CD4-positive, alpha-beta T cell treated with Interleukin-15 for 4 hours (primary cell): ENCODE results near the gene TMEM269.

Experiments used
- DNase-seq: peaks from one replicate; pipeline ENCODE4 v3.0.0-alpha.2; 2020; ENCODE audit warnings: low spot score

The TMEM269 gene

DNA sequence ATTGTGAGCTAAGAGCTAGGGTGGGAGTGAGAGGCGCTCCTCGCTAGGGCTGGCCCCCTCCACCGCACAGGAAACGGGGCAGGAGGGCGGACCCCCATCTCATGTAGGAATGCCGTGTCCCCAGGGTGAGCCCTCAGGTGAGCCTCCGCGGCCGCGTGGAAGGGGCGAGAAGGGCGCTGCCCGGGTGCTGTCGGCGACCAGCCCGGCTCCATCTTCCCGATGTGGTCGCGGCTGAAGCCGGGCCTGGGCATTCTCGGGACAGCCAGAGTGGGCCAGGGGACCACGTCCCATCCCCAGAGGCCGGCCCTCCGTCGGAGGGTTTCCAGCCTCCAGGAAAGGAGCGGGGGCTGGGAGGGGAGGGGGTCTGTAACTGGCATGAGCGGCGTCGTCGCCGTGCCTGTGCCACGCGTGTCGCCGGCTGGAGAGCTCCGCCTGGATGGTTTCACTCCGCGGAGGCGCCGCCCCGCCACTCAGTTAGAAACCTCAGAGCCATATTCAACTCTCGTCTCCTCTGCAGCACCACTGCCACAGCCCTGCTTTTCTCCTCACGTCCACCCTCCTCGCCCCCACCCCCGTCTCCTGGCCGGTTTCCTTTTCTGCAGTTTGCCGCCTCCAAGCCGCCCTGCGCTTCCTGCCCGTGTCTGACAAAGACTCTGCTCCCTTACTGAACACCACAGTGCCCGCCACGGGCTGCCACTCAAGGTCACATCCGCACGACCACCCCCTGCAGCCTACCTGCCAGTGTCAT is at the start of gene TMEM269:
Gene TMEM269, plus strand, starts transcription at position 46 of the 748 bp plus-strand sequence. CDS start 4,903 bp downstream, outside the sequence.
- DNase-seq = peak; percentile 20

DNA sequence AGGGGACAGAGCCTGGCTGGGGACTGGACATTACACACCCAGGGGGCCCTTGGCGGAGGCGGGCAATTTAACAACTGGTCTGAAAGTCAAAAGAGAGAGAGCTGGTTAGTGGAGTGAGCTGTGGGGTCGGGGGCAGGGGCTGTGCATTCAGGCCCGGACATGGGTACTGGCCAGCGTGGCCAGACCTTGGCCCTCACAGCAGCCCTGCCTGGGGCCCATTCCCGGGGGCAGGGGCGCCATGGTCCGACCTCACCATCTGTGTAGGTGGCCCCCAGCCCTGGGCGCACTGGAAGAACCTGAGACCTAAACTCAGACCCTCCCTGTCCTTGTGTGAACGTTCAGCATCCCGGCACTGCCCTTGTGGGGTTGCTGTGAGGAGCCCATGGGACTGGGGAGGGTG is 49.7 kb upstream of the TMEM269 start:
- DNase-seq = no peak

- no peak for DNase-seq
These were observed 49.2 kb upstream of the TMEM269 start for GRCh38 chr1:42735477-42736105.

GRCh38 chr1:42736152-42736551 is 48.6 kb upstream of the TMEM269 start:
- no peak for DNase-seq

- no peak for DNase-seq
These were observed 48.1 kb upstream of the TMEM269 start for GRCh38 chr1:42736571-42737200.

DNA sequence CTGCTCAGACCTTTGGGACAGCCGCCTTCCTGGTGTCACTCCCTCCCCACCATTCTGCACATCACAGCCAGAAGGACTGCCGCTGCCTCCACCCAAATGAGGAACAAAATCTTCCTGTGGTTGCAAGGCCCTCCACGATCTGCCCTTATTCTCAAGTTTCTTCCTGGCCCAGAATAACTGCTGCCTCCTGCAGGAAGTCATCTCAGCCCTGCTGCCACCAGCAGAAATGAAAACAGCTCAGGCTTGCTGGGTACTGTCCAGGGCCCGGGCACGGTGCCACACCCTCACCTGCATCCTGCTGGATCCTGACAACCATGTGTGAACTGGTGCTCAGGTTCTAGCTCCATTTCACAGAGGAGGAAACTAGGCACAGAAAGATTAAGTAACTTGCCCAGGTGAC is 47.5 kb upstream of the TMEM269 start:
- DNase-seq = no peak

DNA sequence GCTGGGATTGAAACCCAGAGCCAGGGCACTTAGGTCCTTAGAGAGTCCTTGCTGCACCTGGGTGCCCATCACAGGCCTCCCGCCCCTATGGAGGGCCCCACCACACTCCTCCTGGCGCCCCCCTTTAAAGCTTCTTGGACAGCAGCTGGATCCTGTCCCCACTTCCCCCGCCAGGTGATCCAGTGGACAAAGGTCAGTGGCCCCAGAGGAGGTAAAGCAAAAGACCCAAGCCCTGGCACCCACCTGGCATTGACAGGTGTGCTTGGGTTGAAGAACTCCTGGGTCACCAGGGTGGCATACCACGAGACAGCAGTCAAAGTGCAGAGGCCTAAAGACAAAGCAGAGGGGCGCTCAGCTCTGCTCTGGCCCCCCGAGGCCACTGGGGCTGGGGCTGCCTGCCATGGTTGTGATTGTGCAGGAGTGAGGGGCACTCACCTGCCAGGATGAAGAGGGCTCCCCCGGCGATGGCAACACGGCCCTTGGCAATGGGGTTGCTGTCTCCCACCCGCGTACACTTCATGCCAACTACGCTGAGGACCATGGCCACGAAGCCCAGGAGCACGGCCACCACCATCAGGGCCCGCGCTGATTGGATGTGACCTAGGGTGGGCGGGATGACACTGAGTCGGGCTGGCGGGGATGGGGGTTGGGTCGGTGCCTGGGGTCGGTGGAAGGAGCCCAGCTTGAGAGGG is 46.7 kb upstream of the TMEM269 start:
- DNase-seq = no peak

DNA sequence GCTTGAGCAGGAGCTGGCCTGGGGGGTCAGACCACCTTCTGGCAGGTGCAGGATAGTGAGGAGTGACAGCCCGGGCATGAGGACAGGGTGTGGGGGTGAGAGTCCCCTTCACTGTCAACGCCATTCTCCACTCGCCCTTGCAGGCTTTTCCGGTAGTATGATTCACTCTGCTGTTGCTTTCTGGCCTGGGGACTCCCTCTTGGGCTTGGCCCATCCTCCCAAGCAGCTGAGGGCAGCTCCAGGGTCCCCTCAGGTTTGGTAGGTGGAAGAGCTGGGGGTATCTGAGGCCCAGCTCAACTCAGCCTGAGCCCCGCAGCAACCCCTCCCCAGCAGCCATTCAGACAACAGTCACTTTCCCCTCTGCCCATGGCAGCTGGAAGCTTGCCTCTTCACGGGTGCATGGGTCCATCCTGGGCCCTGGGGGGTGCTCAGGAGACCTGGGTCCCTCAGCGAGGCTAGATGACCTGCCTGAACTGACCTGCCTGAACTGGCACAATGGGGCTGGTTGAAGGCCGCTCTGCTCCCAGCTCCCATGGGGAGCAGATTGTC is 46.0 kb upstream of the TMEM269 start:
- no peak for DNase-seq

DNA sequence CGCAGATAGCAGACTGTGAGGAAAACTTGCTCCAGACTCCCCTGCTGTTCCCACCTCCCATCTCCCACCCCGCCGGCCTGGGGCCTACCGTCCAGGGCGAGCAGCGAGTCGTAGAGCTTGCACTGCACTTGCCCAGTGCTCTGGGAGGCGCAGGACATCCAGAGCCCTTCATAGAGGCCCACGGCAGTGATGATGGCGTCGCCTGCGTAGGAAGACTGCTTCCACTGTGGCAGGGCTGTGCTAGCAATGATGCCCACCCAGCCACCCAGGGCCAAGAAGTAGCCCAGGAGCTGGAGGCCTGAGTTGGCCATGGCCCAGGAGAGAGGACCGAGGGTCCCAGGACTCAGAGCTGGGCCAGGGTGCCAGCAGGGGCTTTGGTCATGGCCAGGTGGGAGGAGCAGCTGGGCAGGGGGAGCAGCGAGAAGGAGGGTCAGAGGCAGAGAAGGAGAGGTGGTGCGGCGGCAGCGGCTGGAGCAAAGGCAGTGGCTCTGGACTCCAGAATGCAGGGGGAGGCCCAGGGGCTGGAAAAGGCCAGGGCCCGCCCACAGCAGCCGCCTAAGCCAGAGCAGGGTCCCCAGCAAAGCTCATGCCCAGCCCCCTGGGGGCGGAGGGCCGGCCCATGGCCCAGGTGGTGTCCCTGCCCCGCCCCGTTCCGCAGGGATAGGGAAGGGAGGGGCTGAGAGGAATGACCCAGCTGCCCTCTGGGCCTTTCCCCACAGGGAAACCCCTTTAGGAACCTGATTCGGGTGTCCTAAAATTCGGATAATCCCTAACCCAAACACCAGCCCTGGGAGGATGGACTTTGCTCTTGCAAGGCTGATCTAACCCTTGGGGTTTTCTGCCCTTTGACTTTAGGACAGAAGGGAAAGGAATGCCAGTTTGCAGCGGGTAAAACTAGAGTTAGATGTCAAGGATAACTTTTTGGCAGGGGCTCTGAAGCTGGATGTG is 44.8 kb upstream of the TMEM269 start, which contains the start of gene CLDN19:
Gene CLDN19, minus strand, starts transcription at position 484 of the 948 bp plus-strand sequence. Its CDS starts 173 bp downstream, at position 311.
- DNase-seq = no peak

- no peak for DNase-seq
These were observed 43.8 kb upstream of the TMEM269 start for GRCh38 chr1:42740851-42741580.

- DNase-seq = no peak
These were observed 43.1 kb upstream of the TMEM269 start for GRCh38 chr1:42741706-42742105.

DNA sequence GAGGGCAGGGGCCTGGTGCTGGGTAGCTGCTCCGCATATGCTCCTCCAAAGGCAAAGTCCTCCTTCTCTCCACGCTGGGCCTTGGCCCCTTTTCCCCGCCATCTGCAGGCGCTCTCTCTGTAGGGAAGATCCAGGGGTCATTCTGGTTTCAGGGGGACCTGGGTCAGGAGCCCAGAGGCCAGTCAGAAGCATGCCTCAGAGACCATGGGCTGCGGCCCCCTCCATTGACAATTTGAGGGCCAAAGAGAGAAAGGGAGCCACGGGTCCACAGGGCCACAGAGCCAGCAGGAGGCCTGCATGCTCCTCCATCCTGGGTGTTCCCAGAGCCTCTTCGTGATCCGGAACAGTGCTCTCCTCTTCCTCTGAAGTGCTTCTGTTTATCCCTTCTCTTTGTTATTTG is 42.6 kb upstream of the TMEM269 start:
- DNase-seq = no peak

DNA sequence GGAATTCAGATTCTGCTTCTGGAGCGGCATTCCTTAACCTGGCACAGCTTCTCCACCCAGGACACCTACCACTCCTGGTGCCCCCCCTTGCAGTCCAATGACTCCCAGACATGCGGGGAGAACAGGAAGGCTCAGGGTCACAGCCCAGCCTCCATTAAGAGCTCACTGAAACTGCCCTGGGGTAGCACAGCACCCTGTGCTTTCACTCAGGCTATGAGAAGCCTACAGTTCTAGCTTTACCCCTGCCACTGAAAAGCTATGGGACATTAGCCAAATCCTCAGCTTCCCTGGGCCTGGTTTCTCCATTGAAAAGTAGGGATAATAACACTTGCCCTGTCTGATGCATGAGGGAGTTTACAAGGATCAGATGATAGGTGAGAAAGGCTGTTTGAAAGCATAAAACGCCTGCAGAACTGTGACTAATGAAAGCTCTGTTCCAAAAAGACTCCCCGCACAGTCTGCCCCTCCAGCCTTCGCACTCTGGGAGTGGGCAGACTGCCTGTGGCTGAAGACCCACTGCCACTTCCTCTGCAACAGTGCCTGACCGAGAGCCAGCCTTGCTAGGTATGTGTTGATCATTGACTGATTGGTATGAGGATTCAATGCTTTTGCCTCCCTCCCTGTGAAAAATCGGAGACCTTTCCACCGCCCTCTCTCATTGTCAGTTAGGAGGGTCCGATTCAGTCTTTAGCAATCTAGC is 42.0 kb upstream of the TMEM269 start:
- DNase-seq = no peak

DNA sequence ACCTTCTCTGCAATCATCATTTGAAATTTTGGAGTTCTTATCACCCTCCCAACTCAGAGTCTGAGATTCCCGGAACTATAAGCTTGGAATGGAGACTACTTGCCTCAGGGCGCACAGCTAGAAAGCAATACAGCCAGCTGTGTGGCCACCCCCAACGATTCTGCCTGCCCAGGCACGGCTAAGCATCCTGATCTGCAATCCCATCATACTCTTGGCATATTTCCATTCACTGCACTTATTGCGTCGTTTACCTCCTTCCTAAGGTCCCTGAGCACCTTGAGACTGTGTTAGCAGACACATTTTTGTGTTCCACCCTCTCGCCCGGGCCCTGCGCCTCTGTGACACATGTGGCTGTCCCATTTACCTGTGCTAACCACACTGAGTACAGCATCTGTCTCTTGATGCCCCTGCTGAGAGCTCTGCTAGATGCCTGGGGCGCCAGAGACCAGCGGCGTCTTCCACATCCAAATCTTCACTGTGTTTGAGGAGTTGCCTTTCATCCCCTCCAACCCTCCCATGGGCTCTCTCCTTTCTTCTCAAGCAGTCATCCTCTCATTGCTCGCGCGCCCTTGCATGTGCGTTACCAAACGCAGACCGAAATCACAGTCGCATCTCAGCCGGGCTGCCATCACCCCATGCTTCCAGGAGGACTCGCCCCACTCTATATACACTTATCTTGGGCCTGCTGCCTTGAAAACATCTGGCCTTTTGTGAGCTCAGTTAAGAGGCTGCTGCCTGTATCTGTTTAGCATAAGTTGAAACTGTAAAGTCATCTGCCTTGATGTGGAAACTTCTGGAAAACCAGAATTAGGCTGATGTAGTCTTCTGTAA is 41.3 kb upstream of the TMEM269 start:
- DNase-seq = no peak

DNA sequence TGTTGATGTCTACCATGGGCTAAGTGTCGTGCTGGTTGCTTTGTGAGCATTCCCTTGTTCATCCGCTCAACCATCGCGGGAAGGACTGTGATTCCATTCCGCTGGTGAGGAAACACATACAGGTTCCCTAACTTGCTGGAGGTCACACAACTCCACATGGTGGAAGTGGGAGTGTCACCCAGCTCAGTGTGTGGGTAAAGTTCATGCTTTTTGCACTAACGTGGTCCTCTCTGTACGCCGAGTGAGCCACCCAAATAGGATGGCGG is 40.7 kb upstream of the TMEM269 start:
- no peak for DNase-seq

GRCh38 chr1:42745851-42746250 is 38.9 kb upstream of the TMEM269 start:
- DNase-seq = no peak

DNA sequence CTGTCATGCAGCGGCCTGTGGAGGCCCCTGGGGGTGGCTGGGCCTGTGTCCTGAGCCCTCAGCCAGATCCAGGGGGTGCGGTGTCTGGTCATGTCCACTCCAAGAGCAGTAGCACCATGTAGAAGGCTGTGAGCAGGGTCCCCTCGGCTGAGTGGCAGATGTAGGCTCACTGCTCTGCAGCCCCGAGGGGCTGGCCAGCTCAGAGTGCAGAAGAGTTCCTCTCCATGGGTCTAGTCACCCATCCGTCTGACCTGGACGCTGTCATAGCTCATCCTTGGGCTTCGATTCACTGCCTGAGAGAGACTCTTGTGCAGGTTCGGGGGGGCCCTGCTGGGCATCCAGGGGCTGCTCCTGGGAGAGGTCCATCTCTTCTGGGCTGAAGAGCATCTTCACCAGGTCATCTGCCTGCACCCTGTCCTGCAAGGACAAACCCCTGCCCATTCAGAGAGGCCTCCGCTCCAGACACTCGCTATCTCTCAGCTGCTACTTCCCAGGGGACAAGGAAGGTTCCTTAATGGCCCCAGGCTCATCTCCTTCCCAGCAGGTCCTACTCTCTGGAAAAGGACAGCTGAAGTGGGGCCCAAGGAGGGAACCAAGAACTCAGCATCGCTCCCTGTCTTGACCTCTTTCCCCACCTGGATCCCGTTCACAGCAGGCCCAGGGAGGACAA is 38.2 kb upstream of the TMEM269 start:
- no peak for DNase-seq

GRCh38 chr1:42747125-42747524 is 37.7 kb upstream of the TMEM269 start:
- peak; percentile 33 for DNase-seq

- DNase-seq = no peak
These were observed 36.8 kb upstream of the TMEM269 start for GRCh38 chr1:42748021-42748420.
